OCI-LY1 (cell line): Measurements from ENCODE around the gene ACKR3.

Experiments used
- H2AFZ ChIP-seq: fragments of 200-600 bp; sonication (generic), shearing (Covaris generic); 2 replicates; pipeline ENCODE4 v1.6.0; 2014; ENCODE audit warnings: antibody characterized with exemption, mild to moderate bottlenecking, low read length
- H3F3A ChIP-seq: fragments of 200-600 bp; sonication (generic), shearing (Covaris generic); 2 replicates; pipeline ENCODE4 v1.6.0; 2014; ENCODE audit warnings: mild to moderate bottlenecking, antibody characterized with exemption, low read length, moderate library complexity; ENCODE audit not compliant: insufficient read depth
- H3K27ac ChIP-seq: fragments of 200-600 bp; sonication (generic); 2 replicates; pipeline ENCODE4 v1.5.1; 2014; ENCODE audit warnings: low read length, mixed run types, mild to moderate bottlenecking, low read depth; ENCODE audit not compliant: poor library complexity, severe bottlenecking
- H3K27me3 ChIP-seq: fragments of 200-600 bp; sonication (generic); 2 replicates; pipeline ENCODE4 v1.6.0; 2014; ENCODE audit warnings: antibody characterized with exemption, mild to moderate bottlenecking, low read length, moderate library complexity; ENCODE audit not compliant: insufficient read depth
- H3K36me3 ChIP-seq: fragments of 200-600 bp; sonication (generic); 2 replicates; pipeline ENCODE4 v1.6.1; 2014; ENCODE audit warnings: mild to moderate bottlenecking, antibody characterized with exemption, low read length, moderate library complexity, mixed read lengths; ENCODE audit not compliant: insufficient read depth
- H3K4me1 ChIP-seq: fragments of 200-600 bp; sonication (generic); 2 replicates; pipeline ENCODE4 v1.5.1; 2014; ENCODE audit warnings: mild to moderate bottlenecking, low read length, moderate library complexity; ENCODE audit not compliant: insufficient read depth, severe bottlenecking
- H3K4me2 ChIP-seq: fragments of 200-600 bp; sonication (generic), shearing (Covaris generic); 2 replicates; pipeline ENCODE4 v1.6.1; 2014; ENCODE audit warnings: low read length
- H3K4me3 ChIP-seq: fragments of 200-600 bp; sonication (generic); 2 replicates; pipeline ENCODE4 v1.5.1; 2014; ENCODE audit warnings: low read length, low read depth, mild to moderate bottlenecking, mixed read lengths; ENCODE audit not compliant: poor library complexity, severe bottlenecking
- H3K79me2 ChIP-seq: fragments of 200-600 bp; shearing (Covaris generic); 2 replicates; pipeline ENCODE4 v1.6.1; 2016; ENCODE audit warnings: mixed run types, low read length, mixed read lengths; ENCODE audit not compliant: insufficient read depth
- H3K9ac ChIP-seq: fragments of 200-600 bp; sonication (generic), shearing (Covaris generic); 2 replicates; pipeline ENCODE4 v1.6.1; 2014; ENCODE audit warnings: mild to moderate bottlenecking, low read length, mixed read lengths
- H3K9me2 ChIP-seq: fragments of 200-600 bp; sonication (generic), shearing (Covaris generic); 2 replicates; pipeline ENCODE4 v1.6.1; 2014; ENCODE audit warnings: low read depth, mild to moderate bottlenecking, low read length, mixed read lengths
- H3K9me3 ChIP-seq: fragments of 200-600 bp; shearing (Covaris generic); 2 replicates; pipeline ENCODE4 v1.6.1; 2014; ENCODE audit warnings: low read length, mixed read lengths
- H4K20me1 ChIP-seq: fragments of 200-600 bp; sonication (generic), shearing (Covaris generic); 2 replicates; pipeline ENCODE4 v1.6.0; 2016; ENCODE audit warnings: mild to moderate bottlenecking, low read length; ENCODE audit not compliant: insufficient read depth
- CTCF ChIP-seq: fragments of 200-600 bp; sonication (generic), shearing (Covaris generic); IDR thresholded peaks from 2 replicates; pipeline ENCODE4 v1.5.1; 2017; ENCODE audit warnings: mild to moderate bottlenecking, antibody characterized with exemption, low read length, moderate library complexity, mixed read lengths
- EZH2 ChIP-seq: fragments of 200-600 bp; sonication (generic), shearing (Covaris generic); IDR thresholded peaks from 2 replicates; pipeline ENCODE4 v1.8.0; 2017; ENCODE audit warnings: borderline replicate concordance, mixed run types, mild to moderate bottlenecking, antibody characterized with exemption, low read length, moderate library complexity, mixed read lengths

The ACKR3 gene

DNA sequence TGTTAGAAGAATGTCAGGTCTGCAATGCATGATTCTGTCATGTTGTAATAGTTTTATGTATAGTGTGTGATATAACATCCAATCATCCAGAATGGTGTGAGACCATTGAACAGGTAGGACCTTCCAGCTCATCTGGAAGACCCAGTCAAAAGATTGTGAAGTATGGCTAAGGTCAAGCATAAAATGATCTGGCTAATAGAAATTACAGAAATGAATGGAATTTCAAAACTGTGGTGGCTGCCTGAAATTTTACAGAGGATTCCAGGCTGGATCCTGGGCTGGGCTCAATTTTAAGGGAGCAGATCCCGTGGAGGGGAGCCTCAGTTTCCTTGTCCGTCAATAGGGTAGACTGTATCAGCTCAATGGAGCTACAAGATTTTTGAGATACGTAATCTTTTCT lies 39.1 kb downstream of the ACKR3 start:
- no peak overlapping the region for H3K27ac ChIP-seq
- H3K4me1 ChIP-seq: no peaks in the 10 kb centered on the region
- no peaks in the 10 kb centered on the region for H3K79me2 ChIP-seq
- H3K9me2 ChIP-seq: no peaks in the 10 kb centered on the region
- TF ChIP-seq EZH2 (no peak), CTCF (no peak)
- no peaks in the 10 kb centered on the region for H4K20me1 ChIP-seq
- no peak overlapping the region for H3K4me3 ChIP-seq
- H3K9ac ChIP-seq: no peak overlapping the region
- H3K27me3 ChIP-seq: peaks cover 7% of the 10 kb centered on the region; the same call in 1 of the 2 replicates
- H3K36me3 ChIP-seq: no peaks in the 10 kb centered on the region
- H3K4me2 ChIP-seq: no peak overlapping the region
- no peak overlapping the region for H2AFZ ChIP-seq
- H3K9me3 ChIP-seq: no peaks in the 10 kb centered on the region
- H3F3A ChIP-seq: no peaks in the 10 kb centered on the region

DNA sequence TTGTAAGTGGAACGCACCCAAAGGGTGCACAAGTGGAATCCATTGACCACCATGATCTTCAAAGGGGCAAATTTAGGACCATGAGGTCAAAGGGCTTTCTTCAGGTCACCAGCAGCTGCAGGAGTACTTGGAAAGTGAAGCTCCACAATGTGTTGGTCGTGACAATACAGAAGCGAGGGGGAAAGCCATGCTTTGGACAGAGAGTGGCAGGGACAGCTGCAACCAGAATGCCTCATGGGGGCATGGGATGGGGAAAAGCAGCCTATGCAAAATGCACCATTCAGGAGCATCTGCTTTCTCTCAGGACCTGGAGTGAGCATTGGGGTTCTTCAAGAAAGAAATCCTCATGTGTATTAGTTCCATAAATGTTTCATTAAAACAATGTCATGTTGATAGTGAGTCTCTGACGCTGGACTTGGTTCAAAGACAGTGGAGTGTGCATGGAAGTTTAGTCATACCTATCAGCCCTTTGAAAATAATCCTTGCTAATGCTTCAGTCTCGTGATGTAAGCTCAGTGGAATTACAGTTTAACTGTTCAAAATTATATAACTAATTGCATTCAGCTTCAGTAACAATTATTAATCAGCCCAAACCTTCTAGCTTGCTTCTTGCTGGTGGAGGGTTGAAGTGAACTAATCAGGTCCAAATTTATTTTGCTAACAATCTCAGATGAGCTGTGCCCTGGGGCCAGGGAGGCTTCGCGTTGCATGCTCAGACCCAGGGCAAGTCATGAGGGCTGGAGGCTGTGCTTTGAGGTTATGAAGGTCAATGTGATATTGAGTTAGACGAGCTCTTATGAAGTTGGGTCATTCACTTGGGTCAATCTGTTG lies 41.6 kb downstream of the ACKR3 start:
- Histone ChIP-seq H3K27me3 (peaks cover 8% of the 10 kb centered on the region; the same call in 1 of the 2 replicates), H3K9ac (no peak overlapping the region)
- no peak for TF ChIP-seq CTCF
- TF ChIP-seq EZH2: no peak

GRCh38 chr2:236612737-236613136 lies 43.1 kb downstream of the ACKR3 start:
- no peaks in the 10 kb centered on the region for H3K9me2 ChIP-seq
- no peaks in the 10 kb centered on the region for H3K9me3 ChIP-seq
- H3K4me1 ChIP-seq: no peaks in the 10 kb centered on the region
- no peaks in the 10 kb centered on the region for H4K20me1 ChIP-seq
- no peaks in the 10 kb centered on the region for H3K36me3 ChIP-seq
- peaks cover 8% of the 10 kb centered on the region; the same call in 1 of the 2 replicates for H3K27me3 ChIP-seq
- TF ChIP-seq EZH2: no peak
- no peak overlapping the region for H3K9ac ChIP-seq
- H3K4me2 ChIP-seq: no peak overlapping the region
- no peak overlapping the region for H3K4me3 ChIP-seq
- no peak overlapping the region for H3K27ac ChIP-seq
- no peaks in the 10 kb centered on the region for H3F3A ChIP-seq
- H2AFZ ChIP-seq: no peak overlapping the region
- no peaks in the 10 kb centered on the region for H3K79me2 ChIP-seq

More for the DNA sequence above, 41.6 kb downstream of the ACKR3 start:
- H3K36me3 ChIP-seq: no peaks in the 10 kb centered on the region
- no peaks in the 10 kb centered on the region for H3K4me1 ChIP-seq
- no peaks in the 10 kb centered on the region for H3K9me2 ChIP-seq
- no peaks in the 10 kb centered on the region for H3K9me3 ChIP-seq
- no peaks in the 10 kb centered on the region for H3F3A ChIP-seq
- no peak overlapping the region for H3K4me3 ChIP-seq
- H3K79me2 ChIP-seq: no peaks in the 10 kb centered on the region
- H2AFZ ChIP-seq: no peak overlapping the region
- no peaks in the 10 kb centered on the region for H4K20me1 ChIP-seq
- H3K27ac ChIP-seq: no peak overlapping the region
- H3K4me2 ChIP-seq: no peak overlapping the region
